G401.6 (cell line): ENCODE measurements around the gene TP53I11.

ENCODE experiments used
- FAIRE-seq: peaks from 2 replicates; lab custom pipeline; 2012; peaks lifted over from hg19 to GRCh38; lab: Jason Lieb, UNC

The TP53I11 gene

GRCh38 chr11:44955015-44955738, 4.5 kb upstream of the TP53I11 start:
- FAIRE-seq, result no peak

GRCh38 chr11:44954051-44954906, 3.6 kb upstream of the TP53I11 start:
- FAIRE-seq, result no peak

- FAIRE-seq, result no peak
Measured at GRCh38 chr11:44952500-44953260, 2.0 kb upstream of the TP53I11 start.

- peak; percentile 89 for FAIRE-seq
Measured at GRCh38 chr11:44952082-44952481, 1.4 kb upstream of the TP53I11 start.

GRCh38 chr11:44950031-44950624, 555 bp downstream of the TP53I11 start:
- FAIRE-seq, result no peak

GRCh38 chr11:44949160-44950030, 1.3 kb downstream of the TP53I11 start:
- FAIRE-seq, result no peak

- no peak for FAIRE-seq
Measured at GRCh38 chr11:44948155-44948554, 2.5 kb downstream of the TP53I11 start.

- FAIRE-seq, result no peak
Measured at GRCh38 chr11:44947114-44947513, 3.6 kb downstream of the TP53I11 start.

GRCh38 chr11:44946263-44946662, 4.4 kb downstream of the TP53I11 start:
- FAIRE-seq, result no peak

GRCh38 chr11:44945666-44946065, 5.0 kb downstream of the TP53I11 start:
- FAIRE-seq, result no peak

GRCh38 chr11:44944853-44945235, 5.8 kb downstream of the TP53I11 start:
- FAIRE-seq, result no peak

- no peak for FAIRE-seq
Measured at GRCh38 chr11:44944181-44944852, 6.4 kb downstream of the TP53I11 start.

GRCh38 chr11:44943696-44944095, 7.0 kb downstream of the TP53I11 start:
- FAIRE-seq, result no peak

- FAIRE-seq, result no peak
Measured at GRCh38 chr11:44943118-44943517, 7.6 kb downstream of the TP53I11 start.

- FAIRE-seq, result no peak
Measured at GRCh38 chr11:44942029-44942955, 8.4 kb downstream of the TP53I11 start.

- FAIRE-seq, result peak; percentile 17
Measured at GRCh38 chr11:44941259-44942021, 9.2 kb downstream of the TP53I11 start.

- no peak for FAIRE-seq
Measured at GRCh38 chr11:44940835-44941234, 9.8 kb downstream of the TP53I11 start.

GRCh38 chr11:44940404-44940803, 10.3 kb downstream of the TP53I11 start:
- FAIRE-seq, result peak; percentile 74
